DND-41 (cell line): ENCODE data around the gene SPAG5.

ENCODE experiments used
- CTCF ChIP-seq: IDR thresholded peaks from 2 replicates; pipeline ENCODE4 v1.5.1; 2012; ENCODE audit warnings: borderline replicate concordance, low read length, moderate library complexity, mild to moderate bottlenecking; ENCODE audit not compliant: poor library complexity, severe bottlenecking; ENCODE audit errors: extremely low read depth
- EZH2 ChIP-seq: IDR thresholded peaks from 3 replicates; pipeline ENCODE4 v1.6.1; 2012; ENCODE audit warnings: borderline replicate concordance, low read depth, mild to moderate bottlenecking, moderate library complexity, low read length, inconsistent platforms; ENCODE audit not compliant: severe bottlenecking

- TF ChIP-seq CTCF (no peak), EZH2 (no peak)
Observed at GRCh38 chr17:28573966-28574480, 24.8 kb downstream of the SPAG5 start.
